Chondrocyte (in vitro differentiated cells): ENCODE measurements around the gene PDE10A. TPM values are rescaled to one million over a fixed set of nuclear protein-coding genes. Genes with fewer than 3 reads are reported as not detected.

Experiments used
- DNase-seq: peaks from one replicate; pipeline ENCODE4 v3.0.0; 2021; ENCODE audit warnings: mixed read lengths, low spot score
- H3K27ac Mint-ChIP-seq: one replicate; pipeline ENCODE4 v1.8.0; 2021; ENCODE audit warnings: mild to moderate bottlenecking, moderate library complexity, mixed read lengths; ENCODE audit not compliant: unreplicated experiment
- H3K27me3 Mint-ChIP-seq: 2 replicates; pipeline ENCODE4 v1.8.0; 2021; ENCODE audit warnings: low read depth, mixed read lengths
- H3K36me3 Mint-ChIP-seq: 2 replicates; pipeline ENCODE4 v1.8.0; 2021; ENCODE audit warnings: low read depth, mixed read lengths
- H3K4me1 Mint-ChIP-seq: 2 replicates; pipeline ENCODE4 v1.8.0; 2021; ENCODE audit warnings: low read depth, mild to moderate bottlenecking, mixed read lengths
- H3K4me3 Mint-ChIP-seq: one replicate; pipeline ENCODE4 v1.8.0; 2021; ENCODE audit warnings: mild to moderate bottlenecking, moderate library complexity, mixed read lengths; ENCODE audit not compliant: unreplicated experiment
- H3K9me3 Mint-ChIP-seq: 2 replicates; pipeline ENCODE4 v1.8.0; 2021; ENCODE audit warnings: low read depth, mixed read lengths
- total RNA-seq: library from RNA; stranded (reverse); gene quantifications from 3 replicates; pipeline ENCODE4 v1.2.1, GENCODE V29; 2021
- TF ChIP-seq, protein P1 (sequence below): fragments of 200-600 bp; sonication (generic); IDR thresholded peaks from 2 replicates; pipeline ENCODE4 v1.5.0; 2021; ENCODE audit warnings: antibody characterized with exemption, mild to moderate bottlenecking, moderate library complexity

PDE10A gene
- total RNA-seq, 1 donor from 2014 or later = 13.7 TPM

DNA sequence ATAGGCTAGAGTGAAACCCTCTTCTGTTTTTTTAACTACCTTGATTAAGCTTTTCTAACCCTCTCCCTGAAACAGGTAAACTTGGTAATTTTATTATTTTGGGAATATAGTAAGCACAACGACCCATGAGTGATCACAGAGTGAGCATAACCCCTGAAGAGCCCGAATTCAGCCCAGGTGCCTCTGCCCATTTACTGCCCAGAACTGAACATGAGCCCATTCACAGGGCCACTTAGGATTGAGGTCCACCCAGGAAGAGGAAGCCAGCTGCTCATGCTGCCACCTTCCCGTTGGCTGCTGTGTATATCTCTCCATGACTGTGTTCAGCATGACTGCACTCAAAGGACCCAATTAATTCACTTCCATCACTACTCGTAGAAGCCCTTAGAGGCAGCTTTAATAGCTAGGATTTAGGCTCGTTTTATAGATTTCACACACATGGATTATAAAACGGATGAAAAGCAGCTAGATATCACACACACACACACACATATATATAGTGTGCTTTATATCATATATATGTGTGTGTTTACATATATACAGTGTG lies 8.3 kb upstream of the PDE10A start:
- H3K27ac Mint-ChIP-seq = no peak overlapping the region
- H3K4me1 Mint-ChIP-seq = no peaks in the 10 kb centered on the region
- H3K36me3 Mint-ChIP-seq = no peaks in the 10 kb centered on the region
- TF ChIP-seq, protein P1, sequence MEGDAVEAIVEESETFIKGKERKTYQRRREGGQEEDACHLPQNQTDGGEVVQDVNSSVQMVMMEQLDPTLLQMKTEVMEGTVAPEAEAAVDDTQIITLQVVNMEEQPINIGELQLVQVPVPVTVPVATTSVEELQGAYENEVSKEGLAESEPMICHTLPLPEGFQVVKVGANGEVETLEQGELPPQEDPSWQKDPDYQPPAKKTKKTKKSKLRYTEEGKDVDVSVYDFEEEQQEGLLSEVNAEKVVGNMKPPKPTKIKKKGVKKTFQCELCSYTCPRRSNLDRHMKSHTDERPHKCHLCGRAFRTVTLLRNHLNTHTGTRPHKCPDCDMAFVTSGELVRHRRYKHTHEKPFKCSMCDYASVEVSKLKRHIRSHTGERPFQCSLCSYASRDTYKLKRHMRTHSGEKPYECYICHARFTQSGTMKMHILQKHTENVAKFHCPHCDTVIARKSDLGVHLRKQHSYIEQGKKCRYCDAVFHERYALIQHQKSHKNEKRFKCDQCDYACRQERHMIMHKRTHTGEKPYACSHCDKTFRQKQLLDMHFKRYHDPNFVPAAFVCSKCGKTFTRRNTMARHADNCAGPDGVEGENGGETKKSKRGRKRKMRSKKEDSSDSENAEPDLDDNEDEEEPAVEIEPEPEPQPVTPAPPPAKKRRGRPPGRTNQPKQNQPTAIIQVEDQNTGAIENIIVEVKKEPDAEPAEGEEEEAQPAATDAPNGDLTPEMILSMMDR = no peak
- no peak for DNase-seq
- no peaks in the 10 kb centered on the region for H3K9me3 Mint-ChIP-seq
- H3K4me3 Mint-ChIP-seq = no peak overlapping the region
- peaks cover 12% of the 10 kb centered on the region for H3K27me3 Mint-ChIP-seq

DNA sequence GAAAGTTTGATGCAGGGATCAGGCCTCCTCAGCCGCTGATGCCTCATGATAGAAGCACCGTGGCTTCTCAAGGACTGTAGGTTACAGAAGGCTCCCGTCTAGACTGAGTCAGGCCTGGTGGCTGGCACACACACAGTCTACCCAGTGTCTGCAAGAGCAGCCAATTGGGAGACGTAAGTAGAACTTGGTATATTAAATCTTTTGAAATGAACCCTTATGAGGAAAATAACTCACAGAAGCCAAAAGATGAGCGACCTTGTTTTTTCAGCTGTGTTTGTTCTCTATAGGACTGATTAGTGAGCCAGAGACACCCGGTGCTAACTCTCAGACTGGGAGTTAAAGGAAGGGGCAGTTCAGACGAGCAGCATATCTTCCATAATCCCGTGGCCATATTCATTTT lies 5.9 kb upstream of the PDE10A start:
- DNase-seq = no peak
- H3K27me3 Mint-ChIP-seq = peaks cover 23% of the 10 kb centered on the region
- no peaks in the 10 kb centered on the region for H3K36me3 Mint-ChIP-seq
- H3K9me3 Mint-ChIP-seq = no peaks in the 10 kb centered on the region
- H3K4me3 Mint-ChIP-seq = no peak overlapping the region
- H3K4me1 Mint-ChIP-seq = peaks cover 16% of the 10 kb centered on the region
- H3K27ac Mint-ChIP-seq = no peak overlapping the region
- TF ChIP-seq, protein P1 = no peak

DNA sequence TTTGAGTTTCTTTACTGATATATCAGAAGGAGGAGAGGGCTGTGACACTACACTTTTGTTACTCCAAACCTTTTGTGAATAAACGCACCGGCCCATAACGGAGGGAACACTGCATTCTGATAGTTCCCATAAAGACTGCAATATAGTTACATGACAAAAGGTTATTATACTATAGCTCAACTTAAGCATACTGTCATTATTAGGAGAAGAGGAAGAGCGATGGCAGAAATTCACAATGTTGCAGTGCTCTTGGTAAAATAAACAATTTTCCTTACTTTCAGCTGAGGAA lies 2.3 kb upstream of the PDE10A start:
- DNase-seq = no peak
- H3K4me1 Mint-ChIP-seq = peaks cover 22% of the 10 kb centered on the region
- TF ChIP-seq, protein P1 = no peak
- H3K27me3 Mint-ChIP-seq = peaks cover 23% of the 10 kb centered on the region
- no peak overlapping the region for H3K27ac Mint-ChIP-seq
- H3K36me3 Mint-ChIP-seq = no peaks in the 10 kb centered on the region
- H3K9me3 Mint-ChIP-seq = no peaks in the 10 kb centered on the region
- H3K4me3 Mint-ChIP-seq = peak overlapping the region; percentile 77

DNA sequence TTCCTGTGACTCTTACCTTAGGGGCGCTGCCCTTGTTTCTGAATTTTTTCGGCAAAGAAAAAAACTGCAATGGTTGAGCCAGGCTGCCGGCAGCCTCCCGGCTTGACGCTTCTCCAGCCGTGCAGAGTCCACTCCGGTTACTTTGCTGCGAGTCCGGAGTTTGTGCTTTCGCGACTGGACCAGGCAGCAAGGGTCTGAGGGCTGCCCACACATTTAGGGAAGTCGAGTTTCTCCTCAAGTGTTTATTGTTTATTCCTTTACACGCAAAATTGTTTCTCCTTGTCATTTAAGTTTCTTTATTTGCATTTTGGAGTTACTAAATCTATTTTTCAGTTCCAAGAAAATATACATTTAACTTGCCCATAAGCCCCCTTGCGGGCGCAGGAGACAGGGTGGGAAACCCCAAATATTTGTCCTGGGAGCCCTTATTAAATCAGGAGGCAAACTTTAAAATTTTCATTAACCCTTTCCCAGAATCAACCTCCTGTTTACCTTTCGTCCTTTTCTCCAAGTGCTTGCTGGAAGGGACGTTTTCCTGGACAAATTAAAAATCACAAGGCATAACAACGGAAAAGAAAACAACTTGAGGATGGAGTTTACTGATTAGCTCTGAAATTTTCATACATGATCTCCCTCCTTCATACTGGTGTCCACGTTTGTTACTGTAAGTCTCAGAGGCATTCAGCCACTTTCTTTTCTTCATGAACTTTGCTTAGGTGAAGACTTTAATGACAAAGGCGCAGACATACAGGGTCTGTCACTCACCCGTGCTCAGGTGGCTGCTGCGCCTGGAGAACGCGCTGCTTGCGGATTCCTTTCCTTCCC lies 1.7 kb upstream of the PDE10A start:
- TF ChIP-seq, protein P1 = peak; percentile 65
- Mint-ChIP-seq H3K4me3 (peak overlapping the region; percentile 77), H3K4me1 (peaks cover 24% of the 10 kb centered on the region), H3K9me3 (no peaks in the 10 kb centered on the region), H3K36me3 (no peaks in the 10 kb centered on the region), H3K27me3 (peaks cover 23% of the 10 kb centered on the region), H3K27ac (no peak overlapping the region)
- no peak for DNase-seq

DNA sequence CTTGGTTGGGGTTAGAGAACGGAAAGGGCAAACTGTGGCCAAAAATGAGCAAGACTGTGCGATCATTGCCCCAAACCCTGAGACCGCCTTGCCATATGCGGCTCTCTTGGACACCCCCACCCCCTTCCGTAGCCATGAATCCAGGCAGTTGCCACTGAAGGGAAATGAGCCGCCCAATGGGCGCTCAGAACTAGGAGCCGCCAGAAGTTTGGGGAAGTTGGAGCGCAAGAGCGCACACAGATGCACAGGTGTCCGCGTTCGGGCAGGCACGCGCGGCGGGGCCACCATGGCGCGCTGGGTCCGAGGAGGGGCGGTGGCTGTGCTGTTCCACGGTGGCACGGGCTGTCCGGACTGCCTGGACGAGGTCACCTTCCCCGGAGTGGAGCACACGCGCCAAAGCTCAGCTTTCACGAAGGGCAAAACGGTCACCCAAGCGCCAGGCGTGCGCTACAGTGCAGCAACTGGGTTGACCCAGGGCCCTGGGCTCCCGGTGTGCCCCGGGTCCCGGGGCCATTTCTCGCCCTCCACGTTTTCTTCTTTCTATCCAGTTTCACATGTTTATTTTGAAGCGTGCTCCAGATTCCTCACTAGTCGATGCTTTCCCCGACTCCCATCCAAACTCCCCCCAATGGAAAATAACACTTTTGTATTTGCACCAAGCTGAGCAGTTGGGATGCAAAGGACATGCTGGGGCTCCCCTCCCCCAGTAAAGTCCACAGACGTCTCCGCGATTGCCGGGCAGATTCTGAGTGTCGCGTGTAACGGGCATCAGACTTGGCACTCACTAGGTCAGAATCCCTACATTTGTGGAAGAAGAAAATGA lies 906 bp upstream of the PDE10A start:
- H3K27me3 Mint-ChIP-seq = peaks cover 23% of the 10 kb centered on the region
- H3K9me3 Mint-ChIP-seq = no peaks in the 10 kb centered on the region
- H3K27ac Mint-ChIP-seq = peak overlapping the region; percentile 88
- TF ChIP-seq, protein P1 = no peak
- H3K4me1 Mint-ChIP-seq = peaks cover 27% of the 10 kb centered on the region
- DNase-seq = no peak
- peak overlapping the region; percentile 77 for H3K4me3 Mint-ChIP-seq
- H3K36me3 Mint-ChIP-seq = no peaks in the 10 kb centered on the region
